SK-N-MC (cell line): Measurements from ENCODE around the gene USP3.

ENCODE experiments used
- EZH2 ChIP-seq: fragments of 200-600 bp; sonication (generic); IDR thresholded peaks from one replicate; pipeline ENCODE4 v1.6.1; 2017; ENCODE audit warnings: antibody characterized with exemption
- FOXP2 ChIP-seq: optimal IDR thresholded peaks from 2 replicates; pipeline ENCODE3; 2011; ENCODE audit warnings: mild to moderate bottlenecking, moderate library complexity; ENCODE audit not compliant: insufficient read depth; ENCODE audit errors: extremely low read length, control extremely low read depth
- POLR2AphosphoS5 ChIP-seq: IDR thresholded peaks from 2 replicates; pipeline ENCODE4 v1.6.1; 2012; ENCODE audit warnings: mild to moderate bottlenecking, low read depth, low read length, borderline replicate concordance

DNA sequence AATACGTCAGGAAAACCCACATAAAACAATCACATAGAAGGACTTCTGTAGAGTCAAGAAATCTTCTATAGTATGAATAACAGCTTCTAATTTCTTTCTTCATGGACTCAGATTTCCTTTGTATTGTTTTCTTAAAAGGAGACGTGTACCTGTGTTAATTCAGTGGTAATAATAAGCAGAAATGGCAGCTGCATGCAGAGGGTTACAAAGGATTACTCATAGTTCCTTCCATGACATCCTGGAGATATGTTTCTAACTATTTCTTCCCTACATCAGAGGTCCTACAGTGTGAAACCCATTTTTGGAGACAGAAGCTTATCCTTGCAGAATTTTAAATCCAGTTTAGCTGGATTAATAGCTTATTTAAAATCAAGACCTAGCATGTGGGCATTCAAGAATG is 128.9 kb downstream of the USP3 start:
- no peak for TF ChIP-seq EZH2
- no peak for TF ChIP-seq POLR2AphosphoS5
- TF ChIP-seq FOXP2, result no peak
